Activated CD4-positive, alpha-beta T cell treated with anti-CD3 and anti-CD28 coated beads for 24 hours (primary cell): Measurements from ENCODE around the gene EEFSEC.

Source experiments
- DNase-seq, 2 donors: peaks; one replicate each; pipeline ENCODE4 v3.0.0-alpha.2; 2020; ENCODE audit warnings: low read depth in 2 of 2

Gene EEFSEC

DNA sequence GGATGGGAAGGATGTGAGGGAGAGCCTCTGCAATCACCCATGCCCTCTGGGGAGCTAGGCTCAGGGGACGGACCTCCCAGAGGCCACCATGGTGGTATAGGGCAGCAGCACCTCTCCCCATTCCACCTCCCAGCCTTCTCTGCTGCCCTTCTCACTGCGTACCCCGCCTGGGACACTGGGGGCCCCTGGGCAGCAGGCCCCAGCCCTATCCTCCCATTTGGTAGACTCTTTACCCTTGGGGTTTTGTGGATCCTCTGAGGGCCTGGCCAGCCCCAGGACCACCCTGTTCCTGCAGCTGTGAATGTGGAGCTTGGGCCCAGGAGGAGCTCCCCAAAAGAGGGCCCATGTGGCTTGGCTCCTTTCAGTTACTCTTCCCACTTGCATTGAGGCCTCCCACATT lies 181.5 kb downstream of the EEFSEC start:
- DNase-seq: no peak

DNA sequence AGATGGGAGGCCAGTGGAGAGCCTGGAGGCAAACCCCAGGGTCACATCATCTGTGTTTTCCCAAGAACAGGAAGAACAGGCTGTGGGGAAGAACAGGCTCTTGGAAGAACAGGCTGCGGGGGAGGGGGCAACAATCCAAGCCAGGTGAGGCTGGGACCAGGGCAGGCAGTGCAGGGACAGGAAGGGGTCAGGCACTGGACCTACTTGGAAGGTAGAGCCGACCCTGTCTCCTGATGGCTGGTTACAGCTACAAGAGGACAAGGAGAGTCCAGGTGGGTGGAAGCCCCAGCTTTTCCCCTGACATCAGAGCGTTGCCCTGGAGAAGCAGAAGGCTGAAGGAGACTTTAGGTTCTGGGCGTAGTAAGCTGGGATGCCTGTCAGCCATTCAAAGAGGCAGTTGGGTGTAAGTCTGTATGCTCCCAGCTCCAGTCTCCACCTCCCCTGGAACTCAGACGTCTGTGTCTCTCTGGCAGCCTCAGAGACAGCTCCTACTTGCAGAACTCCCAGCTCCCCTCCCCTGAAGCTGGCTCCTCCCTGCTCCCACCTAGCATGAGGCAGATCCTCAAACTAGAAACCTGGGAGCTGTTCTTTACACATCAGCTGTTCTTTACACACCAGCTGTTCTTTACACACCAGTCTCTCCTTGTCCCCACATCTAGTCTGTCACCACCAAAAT lies 182.5 kb downstream of the EEFSEC start:
- DNase-seq: no peak

GRCh38 chr3:128336337-128337156 lies 183.3 kb downstream of the EEFSEC start:
- no peak for DNase-seq

DNA sequence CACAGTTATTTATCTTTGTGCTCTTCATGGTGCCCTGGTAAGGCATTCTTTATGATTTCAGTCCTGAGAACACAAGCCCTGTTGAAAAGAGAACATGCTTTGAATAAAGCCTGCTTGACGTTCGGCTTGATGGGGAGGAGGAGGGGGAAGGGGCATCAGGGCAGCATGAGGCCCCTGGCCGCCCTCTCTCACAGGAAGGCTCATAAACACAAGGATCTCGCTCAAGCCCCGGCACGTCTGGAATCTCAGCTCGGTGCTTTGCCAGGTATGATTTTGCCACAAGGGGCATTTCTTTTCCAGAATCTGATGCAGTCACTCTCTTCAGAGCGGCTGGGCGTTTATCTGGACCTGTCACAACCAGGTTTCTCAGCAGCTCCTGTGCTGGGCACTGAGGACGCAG lies 184.0 kb downstream of the EEFSEC start:
- no peak for DNase-seq

DNA sequence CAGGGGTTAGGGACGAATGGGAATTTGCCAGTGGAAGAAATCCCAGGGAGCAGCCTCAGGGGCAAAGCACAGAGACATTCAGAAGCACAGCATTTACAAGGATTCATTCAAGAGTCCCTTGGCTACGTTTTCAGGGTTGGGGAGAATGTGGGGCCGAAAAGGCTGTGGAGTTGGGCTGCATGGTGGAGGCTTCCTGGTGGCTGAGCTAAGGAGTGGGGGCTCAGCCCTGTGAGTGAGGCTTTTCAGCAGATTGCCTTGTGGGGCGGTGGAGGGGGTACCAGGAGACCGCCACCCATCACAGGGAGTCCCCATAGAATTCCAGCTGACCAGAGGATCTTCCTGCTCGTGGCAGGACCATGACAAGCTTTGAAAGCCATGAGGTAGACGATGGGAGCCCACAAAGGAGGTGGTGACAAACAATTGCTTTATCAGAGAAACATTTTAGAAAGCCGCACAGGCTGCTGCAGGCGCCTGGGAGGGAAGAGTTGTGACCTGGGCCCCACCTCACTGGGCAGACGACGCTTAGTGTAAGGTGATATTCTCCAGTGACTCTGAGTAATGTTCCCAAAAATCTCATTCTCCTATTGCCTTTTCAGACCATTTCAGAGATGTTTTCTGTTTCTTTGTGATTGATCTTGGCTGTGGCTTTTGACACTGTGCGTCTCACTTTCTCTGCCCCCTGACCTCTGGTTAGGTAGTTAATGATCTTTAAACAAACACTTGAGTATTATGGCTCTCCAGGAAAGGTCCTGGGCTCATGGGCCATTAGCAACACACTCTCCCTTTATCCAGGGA lies 185.5 kb downstream of the EEFSEC start:
- DNase-seq: no peak

- no peak for DNase-seq
These were observed 186.3 kb downstream of the EEFSEC start for GRCh38 chr3:128339491-128340012.

- no peak for DNase-seq
These were observed 187.1 kb downstream of the EEFSEC start for GRCh38 chr3:128340198-128340903.

DNA sequence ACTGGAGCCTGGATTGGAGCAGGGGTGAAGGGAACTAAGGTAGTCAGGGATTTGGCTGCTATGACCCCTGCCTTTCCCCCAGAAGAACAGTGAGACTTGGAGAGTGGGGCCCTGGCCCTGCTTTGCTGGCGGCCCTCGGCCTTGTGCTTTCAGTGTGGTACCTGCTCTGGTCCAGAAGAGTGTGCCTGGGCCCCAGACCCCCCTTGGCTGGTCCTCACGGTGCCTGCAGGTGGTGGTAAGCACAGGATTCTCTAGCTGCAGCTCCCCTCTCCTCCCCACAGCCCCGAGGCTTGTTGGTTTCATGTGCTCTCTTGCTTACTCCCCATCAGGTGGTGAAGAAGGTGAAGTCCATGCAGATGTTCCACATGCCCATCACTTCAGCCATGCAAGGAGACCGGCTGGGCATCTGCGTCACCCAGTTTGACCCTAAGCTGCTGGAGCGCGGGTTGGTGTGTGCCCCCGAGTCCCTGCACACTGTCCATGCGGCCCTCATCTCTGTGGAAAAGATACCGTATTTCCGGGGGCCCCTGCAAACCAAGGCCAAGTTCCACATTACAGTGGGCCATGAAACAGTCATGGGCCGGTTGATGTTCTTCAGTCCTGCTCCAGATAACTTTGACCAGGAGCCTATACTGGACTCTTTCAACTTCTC lies 187.7 kb downstream of the EEFSEC start:
- DNase-seq: no peak

DNA sequence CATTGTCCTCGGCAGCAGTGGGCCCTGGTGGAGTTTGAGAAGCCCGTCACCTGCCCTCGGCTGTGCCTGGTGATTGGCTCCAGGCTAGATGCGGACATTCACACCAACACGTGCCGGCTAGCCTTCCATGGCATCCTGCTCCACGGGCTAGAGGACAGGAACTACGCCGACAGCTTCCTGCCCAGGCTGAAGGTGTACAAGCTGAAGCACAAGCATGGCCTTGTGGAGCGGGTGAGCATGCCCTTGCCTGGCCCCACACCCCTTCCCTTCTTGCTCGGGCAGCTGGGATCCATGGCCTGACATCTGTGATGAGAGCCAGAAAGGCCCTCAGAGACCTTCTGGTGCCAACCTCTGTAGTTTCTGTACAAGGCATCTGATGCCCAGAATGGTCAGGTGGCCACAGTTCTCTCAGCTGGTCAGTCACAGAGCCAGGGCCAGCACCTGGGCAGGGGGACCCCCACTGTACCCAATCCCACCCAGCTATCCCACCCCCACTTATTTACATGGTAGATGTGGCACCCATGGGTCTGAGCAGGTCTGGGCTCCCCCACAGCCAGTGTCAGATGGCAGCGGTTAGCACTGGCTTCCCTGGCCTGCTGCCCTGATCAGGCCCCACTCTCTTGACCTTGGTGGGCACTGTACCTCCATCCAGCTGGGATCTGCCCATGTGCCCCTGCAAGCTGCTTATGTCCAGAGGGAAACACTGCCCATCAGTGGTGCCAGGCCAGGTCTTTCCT lies 188.5 kb downstream of the EEFSEC start:
- DNase-seq: no peak

- no peak for DNase-seq
These were observed 189.5 kb downstream of the EEFSEC start for GRCh38 chr3:128342701-128343180.

GRCh38 chr3:128343287-128344051 lies 190.2 kb downstream of the EEFSEC start:
- no peak for DNase-seq

DNA sequence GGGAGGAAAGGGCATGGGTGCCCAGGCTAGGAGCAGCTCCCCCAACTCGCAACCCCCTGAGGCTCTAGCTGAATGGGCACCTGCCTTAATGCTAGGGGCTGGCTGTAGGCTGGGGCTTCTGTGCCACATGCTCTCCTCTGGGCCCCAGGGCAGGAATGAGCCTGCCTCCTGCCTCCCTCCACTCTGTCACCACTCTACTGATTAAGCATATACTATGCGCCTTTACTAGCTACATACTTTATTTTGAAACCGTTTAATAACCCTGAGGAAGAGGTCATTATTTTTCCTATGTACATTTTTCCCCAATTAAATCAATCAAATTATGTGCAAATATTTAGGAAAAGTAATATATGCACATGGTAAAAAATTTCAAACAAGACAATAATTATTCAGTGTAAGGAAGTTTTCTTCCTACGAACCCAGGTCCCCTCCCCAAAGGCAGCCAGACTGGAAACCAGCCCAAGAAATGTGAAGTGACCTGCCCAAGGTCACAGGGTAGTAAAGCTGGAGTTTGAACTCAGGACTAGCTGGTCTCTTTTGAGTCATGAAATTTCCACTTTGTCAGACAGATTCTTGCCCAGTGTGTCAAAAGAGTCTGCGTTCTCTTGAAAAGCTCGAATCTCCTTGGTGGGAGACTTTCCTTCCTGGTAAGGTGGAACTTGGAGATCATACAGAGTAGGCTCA lies 190.9 kb downstream of the EEFSEC start:
- DNase-seq: no peak

- DNase-seq: no peak
These were observed 191.9 kb downstream of the EEFSEC start for GRCh38 chr3:128345196-128345595.

GRCh38 chr3:128346562-128346961 lies 193.3 kb downstream of the EEFSEC start:
- no peak for DNase-seq

GRCh38 chr3:128347282-128347681 lies 194.0 kb downstream of the EEFSEC start:
- no peak for DNase-seq

DNA sequence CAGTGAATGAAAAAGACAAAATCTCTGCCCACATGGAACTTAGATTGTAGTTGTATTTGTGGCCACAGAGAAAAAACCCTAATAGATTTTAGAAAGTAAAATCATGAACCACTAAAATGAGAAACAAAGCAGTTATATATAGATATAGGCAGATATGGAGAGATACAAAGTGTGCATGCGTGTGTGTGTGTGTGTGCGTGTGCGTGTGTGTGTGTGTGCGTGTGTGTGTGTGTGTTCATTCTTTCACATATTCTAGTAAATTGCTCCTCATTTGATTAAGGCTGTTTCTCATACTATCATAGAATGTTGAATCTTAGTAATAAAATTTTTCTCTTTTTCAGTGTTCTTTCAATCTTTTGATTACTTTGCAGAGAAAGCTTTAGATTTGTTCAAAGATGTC lies 194.8 kb downstream of the EEFSEC start:
- no peak for DNase-seq

DNA sequence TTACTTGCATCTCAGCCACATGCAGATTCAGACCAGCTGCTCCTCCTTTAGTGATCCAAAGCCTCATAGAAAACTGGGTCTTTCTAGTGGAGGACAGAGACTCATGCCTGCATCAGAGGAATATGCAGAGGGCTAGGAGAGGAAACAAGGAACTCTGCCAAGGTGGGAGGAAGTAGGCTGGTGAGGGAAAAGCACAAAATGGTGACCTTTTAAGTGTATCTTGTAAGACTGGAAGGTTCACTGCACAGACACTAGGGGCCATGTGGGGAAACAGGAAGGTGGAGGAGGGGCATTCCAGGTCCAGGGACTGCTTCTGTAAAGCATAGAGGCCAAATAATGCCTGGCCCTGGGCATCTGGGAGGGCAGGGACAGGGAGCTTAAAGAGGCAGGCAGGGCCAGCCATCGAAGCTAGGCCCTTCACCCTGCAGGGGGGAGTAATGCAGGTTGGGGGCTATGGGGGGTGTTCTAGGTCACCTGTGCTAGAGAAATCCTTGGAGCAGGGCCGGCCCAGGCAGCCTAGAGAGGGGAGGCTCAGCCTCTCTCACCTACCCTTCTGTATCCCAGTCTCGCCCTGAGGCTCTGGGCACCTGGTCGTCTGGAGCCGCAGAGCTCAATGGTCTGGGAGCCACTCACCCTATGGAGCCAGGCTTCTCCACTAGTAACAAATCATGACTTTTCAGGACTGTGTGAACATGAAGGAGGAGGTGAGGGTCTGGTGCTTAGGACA lies 195.7 kb downstream of the EEFSEC start:
- no peak for DNase-seq

GRCh38 chr3:128349963-128350599 lies 196.8 kb downstream of the EEFSEC start:
- no peak for DNase-seq
